Sigmoid colon (tissue), 4 donors: ENCODE measurements around the gene SMC1B.

Experiments
- EP300 ChIP-seq, 4 donors: sonication (generic); formaldehyde crosslinking; IDR thresholded peaks; one replicate each; pipeline ENCODE4 v1.6.1; 2017; ENCODE audit warnings: antibody characterized with exemption in 4 of 4
- TF ChIP-seq, protein P1 (sequence below), 4 experiments: fragments of 450-650 bp in 3 of 4; fragments of 200-600 bp in 1 of 4; IDR thresholded peaks; one replicate each; pipeline ENCODE4 v1.5.1; 2016 to 2019; ENCODE audit warnings: antibody characterized with exemption in 4 of 4, mild to moderate bottlenecking in 3 of 4, moderate library complexity in 2 of 4

DNA sequence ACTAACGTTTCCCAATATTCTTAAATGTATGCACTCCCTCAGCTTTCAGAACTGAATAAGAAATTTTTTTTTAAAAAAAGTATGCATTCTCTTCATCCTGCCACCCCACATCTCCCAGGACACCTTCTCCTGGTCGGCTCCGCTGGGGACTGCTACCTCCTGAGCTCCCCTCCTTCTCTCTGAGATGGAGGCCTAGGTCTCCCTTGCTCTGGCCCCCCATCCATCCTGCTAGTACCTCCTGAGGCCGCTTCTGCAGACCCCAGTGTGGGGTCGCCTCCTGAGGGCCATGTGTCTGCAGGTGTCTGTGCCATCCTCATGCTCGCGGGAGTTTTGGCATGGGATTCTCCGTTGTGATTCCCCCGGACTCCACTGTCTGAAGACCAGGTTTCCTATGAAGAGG lies 75.9 kb downstream of the SMC1B start:
- TF ChIP-seq, protein P1, sequence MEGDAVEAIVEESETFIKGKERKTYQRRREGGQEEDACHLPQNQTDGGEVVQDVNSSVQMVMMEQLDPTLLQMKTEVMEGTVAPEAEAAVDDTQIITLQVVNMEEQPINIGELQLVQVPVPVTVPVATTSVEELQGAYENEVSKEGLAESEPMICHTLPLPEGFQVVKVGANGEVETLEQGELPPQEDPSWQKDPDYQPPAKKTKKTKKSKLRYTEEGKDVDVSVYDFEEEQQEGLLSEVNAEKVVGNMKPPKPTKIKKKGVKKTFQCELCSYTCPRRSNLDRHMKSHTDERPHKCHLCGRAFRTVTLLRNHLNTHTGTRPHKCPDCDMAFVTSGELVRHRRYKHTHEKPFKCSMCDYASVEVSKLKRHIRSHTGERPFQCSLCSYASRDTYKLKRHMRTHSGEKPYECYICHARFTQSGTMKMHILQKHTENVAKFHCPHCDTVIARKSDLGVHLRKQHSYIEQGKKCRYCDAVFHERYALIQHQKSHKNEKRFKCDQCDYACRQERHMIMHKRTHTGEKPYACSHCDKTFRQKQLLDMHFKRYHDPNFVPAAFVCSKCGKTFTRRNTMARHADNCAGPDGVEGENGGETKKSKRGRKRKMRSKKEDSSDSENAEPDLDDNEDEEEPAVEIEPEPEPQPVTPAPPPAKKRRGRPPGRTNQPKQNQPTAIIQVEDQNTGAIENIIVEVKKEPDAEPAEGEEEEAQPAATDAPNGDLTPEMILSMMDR (IDR thresholded peaks at IDR 0.05), result no peak
- TF ChIP-seq EP300 (IDR thresholded peaks at IDR 0.05), result no peak
